Liver (tissue), 3 donors: Measurements from ENCODE around the gene BICRA.

Experiments
- EGR1 ChIP-seq, 2 donors: IDR thresholded peaks; 2 replicates each; pipeline ENCODE4 v1.6.1; 2016 to 2018; ENCODE audit warnings: antibody characterized with exemption in 2 of 2, low read depth in 2 of 2
- FOXA1 ChIP-seq: IDR thresholded peaks from 2 replicates; pipeline ENCODE4 v1.6.1; 2016; ENCODE audit warnings: antibody characterized with exemption
- GABPA ChIP-seq, 2 donors: IDR thresholded peaks in 1 of 2; conservative IDR thresholded peaks in 1 of 2; 2 replicates each; pipeline ENCODE4 v1.6.1; 2016; ENCODE audit warnings: antibody characterized with exemption in 2 of 2, mild to moderate bottlenecking in 1 of 2, moderate library complexity in 1 of 2
- HNF4A ChIP-seq, 2 donors: conservative IDR thresholded peaks; 2 replicates each; pipeline ENCODE4 v1.6.1; 2016; ENCODE audit warnings: antibody characterized with exemption in 2 of 2, mild to moderate bottlenecking in 2 of 2
- JUND ChIP-seq, 2 donors: IDR thresholded peaks; 2 replicates each; pipeline ENCODE4 v1.6.1; 2016; ENCODE audit warnings: antibody characterized with exemption in 2 of 2
- NR2F2 ChIP-seq: IDR thresholded peaks from 2 replicates; pipeline ENCODE4 v1.6.1; 2016; ENCODE audit warnings: antibody characterized with exemption
- YY1 ChIP-seq: IDR thresholded peaks from 2 replicates; pipeline ENCODE4 v1.6.1; 2016; ENCODE audit warnings: antibody characterized with exemption, mild to moderate bottlenecking
- TF ChIP-seq, protein P1 (sequence below): fragments of 150-350 bp; IDR thresholded peaks from 2 replicates; pipeline ENCODE4 v1.5.1; 2017; ENCODE audit warnings: improper control_type of control experiment, low read depth, low read length; ENCODE audit not compliant: missing input control
- TF ChIP-seq, protein P2 (sequence below): IDR thresholded peaks from 2 replicates; pipeline ENCODE4 v1.6.1; 2016; ENCODE audit warnings: antibody characterized with exemption, mild to moderate bottlenecking
- TF ChIP-seq, protein P3 (sequence below): IDR thresholded peaks from 2 replicates; pipeline ENCODE4 v1.6.1; 2016; ENCODE audit warnings: antibody characterized with exemption
- donor health status: healthy.
- donor health status: healthy.

DNA sequence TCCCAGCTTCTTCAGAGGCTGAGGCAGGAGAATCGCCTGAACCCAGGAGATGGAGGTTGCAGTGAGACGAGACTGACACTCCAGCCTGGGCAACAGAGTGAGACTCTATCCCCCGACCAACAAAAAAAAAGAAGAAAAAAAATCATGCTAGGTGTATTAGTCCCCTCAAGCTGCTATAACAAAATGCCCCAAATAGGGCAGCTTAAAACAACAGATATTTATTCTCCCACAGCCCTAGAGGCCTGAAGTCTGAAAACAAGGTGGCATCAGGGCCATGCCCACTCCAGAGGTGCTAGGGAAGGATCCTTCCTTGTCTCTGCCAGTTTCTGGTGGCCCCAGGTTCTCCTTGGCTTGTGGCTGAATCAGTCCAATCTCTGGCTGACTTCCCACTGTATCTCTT lies 95.7 kb downstream of the BICRA start:
- TF ChIP-seq, protein P1, sequence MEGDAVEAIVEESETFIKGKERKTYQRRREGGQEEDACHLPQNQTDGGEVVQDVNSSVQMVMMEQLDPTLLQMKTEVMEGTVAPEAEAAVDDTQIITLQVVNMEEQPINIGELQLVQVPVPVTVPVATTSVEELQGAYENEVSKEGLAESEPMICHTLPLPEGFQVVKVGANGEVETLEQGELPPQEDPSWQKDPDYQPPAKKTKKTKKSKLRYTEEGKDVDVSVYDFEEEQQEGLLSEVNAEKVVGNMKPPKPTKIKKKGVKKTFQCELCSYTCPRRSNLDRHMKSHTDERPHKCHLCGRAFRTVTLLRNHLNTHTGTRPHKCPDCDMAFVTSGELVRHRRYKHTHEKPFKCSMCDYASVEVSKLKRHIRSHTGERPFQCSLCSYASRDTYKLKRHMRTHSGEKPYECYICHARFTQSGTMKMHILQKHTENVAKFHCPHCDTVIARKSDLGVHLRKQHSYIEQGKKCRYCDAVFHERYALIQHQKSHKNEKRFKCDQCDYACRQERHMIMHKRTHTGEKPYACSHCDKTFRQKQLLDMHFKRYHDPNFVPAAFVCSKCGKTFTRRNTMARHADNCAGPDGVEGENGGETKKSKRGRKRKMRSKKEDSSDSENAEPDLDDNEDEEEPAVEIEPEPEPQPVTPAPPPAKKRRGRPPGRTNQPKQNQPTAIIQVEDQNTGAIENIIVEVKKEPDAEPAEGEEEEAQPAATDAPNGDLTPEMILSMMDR: no peak
- TF ChIP-seq HNF4A (conservative IDR thresholded peaks at IDR 0.05) (no peak), EGR1 (IDR thresholded peaks at IDR 0.05; ENCODE audit: low read depth in 2 of 2) (no peak), YY1 (no peak), JUND (IDR thresholded peaks at IDR 0.05) (no peak), GABPA (IDR thresholded peaks at IDR 0.05 in 1 of 2, conservative IDR thresholded peaks at IDR 0.05 in 1 of 2) (no peak), FOXA1 (no peak), NR2F2 (no peak)
- TF ChIP-seq, protein P2, sequence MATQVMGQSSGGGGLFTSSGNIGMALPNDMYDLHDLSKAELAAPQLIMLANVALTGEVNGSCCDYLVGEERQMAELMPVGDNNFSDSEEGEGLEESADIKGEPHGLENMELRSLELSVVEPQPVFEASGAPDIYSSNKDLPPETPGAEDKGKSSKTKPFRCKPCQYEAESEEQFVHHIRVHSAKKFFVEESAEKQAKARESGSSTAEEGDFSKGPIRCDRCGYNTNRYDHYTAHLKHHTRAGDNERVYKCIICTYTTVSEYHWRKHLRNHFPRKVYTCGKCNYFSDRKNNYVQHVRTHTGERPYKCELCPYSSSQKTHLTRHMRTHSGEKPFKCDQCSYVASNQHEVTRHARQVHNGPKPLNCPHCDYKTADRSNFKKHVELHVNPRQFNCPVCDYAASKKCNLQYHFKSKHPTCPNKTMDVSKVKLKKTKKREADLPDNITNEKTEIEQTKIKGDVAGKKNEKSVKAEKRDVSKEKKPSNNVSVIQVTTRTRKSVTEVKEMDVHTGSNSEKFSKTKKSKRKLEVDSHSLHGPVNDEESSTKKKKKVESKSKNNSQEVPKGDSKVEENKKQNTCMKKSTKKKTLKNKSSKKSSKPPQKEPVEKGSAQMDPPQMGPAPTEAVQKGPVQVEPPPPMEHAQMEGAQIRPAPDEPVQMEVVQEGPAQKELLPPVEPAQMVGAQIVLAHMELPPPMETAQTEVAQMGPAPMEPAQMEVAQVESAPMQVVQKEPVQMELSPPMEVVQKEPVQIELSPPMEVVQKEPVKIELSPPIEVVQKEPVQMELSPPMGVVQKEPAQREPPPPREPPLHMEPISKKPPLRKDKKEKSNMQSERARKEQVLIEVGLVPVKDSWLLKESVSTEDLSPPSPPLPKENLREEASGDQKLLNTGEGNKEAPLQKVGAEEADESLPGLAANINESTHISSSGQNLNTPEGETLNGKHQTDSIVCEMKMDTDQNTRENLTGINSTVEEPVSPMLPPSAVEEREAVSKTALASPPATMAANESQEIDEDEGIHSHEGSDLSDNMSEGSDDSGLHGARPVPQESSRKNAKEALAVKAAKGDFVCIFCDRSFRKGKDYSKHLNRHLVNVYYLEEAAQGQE: no peak
- TF ChIP-seq, protein P3, sequence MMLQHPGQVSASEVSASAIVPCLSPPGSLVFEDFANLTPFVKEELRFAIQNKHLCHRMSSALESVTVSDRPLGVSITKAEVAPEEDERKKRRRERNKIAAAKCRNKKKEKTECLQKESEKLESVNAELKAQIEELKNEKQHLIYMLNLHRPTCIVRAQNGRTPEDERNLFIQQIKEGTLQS: no peak
